H9 (cell line): ENCODE data around the gene MSI2. TPM values are rescaled to one million over a fixed set of nuclear protein-coding genes. Genes with fewer than 3 reads are reported as not detected.

ENCODE experiments used
- DNase-seq: peaks from one replicate; pipeline ENCODE4 v3.0.0-alpha.2; 2017
- H2AFZ ChIP-seq: one replicate; pipeline ENCODE4 v1.6.1; 2013; ENCODE audit warnings: mild to moderate bottlenecking, low read length, control low read depth, moderate library complexity
- H2AK5ac ChIP-seq: 2 replicates; pipeline ENCODE4 v1.6.1; 2013; ENCODE audit warnings: low read length, control low read depth, mixed read lengths; ENCODE audit not compliant: insufficient read length
- H2BK120ac ChIP-seq: one replicate; pipeline ENCODE4 v1.6.1; 2013; ENCODE audit warnings: low read depth, mild to moderate bottlenecking, low read length, control low read depth, inconsistent platforms; ENCODE audit not compliant: poor library complexity, severe bottlenecking
- H2BK12ac ChIP-seq: 2 replicates; pipeline ENCODE4 v1.6.1; 2013; ENCODE audit warnings: low read length, control low read depth, mixed read lengths, low read depth; ENCODE audit not compliant: insufficient read length
- H2BK15ac ChIP-seq: 2 replicates; pipeline ENCODE4 v1.6.1; 2013; ENCODE audit warnings: low read depth, low read length, control low read depth
- H2BK20ac ChIP-seq: one replicate; pipeline ENCODE4 v1.6.1; 2013; ENCODE audit warnings: low read depth, mild to moderate bottlenecking, low read length, control low read depth, inconsistent platforms; ENCODE audit not compliant: poor library complexity, severe bottlenecking
- H2BK5ac ChIP-seq: 2 replicates; pipeline ENCODE4 v1.6.1; 2013; ENCODE audit warnings: low read length, control low read depth, mixed read lengths; ENCODE audit not compliant: insufficient read length
- H3K14ac ChIP-seq: 2 replicates; pipeline ENCODE4 v1.6.1; 2013; ENCODE audit warnings: low read length, control low read depth; ENCODE audit not compliant: insufficient read depth
- H3K18ac ChIP-seq: 2 replicates; pipeline ENCODE4 v1.6.1; 2013; ENCODE audit warnings: low read depth, mild to moderate bottlenecking, mixed read lengths, low read length, control low read depth; ENCODE audit not compliant: insufficient read length
- H3K23ac ChIP-seq: 2 replicates; pipeline ENCODE4 v1.6.1; 2013; ENCODE audit warnings: low read length, control low read depth, mixed read lengths, low read depth; ENCODE audit not compliant: insufficient read length
- H3K23me2 ChIP-seq: 2 replicates; pipeline ENCODE4 v1.6.1; 2013; ENCODE audit warnings: low read depth, mild to moderate bottlenecking, mixed read lengths, low read length, control low read depth; ENCODE audit not compliant: insufficient read length, poor library complexity, severe bottlenecking
- H3K27ac ChIP-seq: 2 replicates; pipeline ENCODE4 v1.5.1; 2013; ENCODE audit warnings: low read length, control low read depth, mixed read lengths, low read depth; ENCODE audit not compliant: insufficient read length
- H3K27me3 ChIP-seq: 2 replicates; pipeline ENCODE4 v1.6.1; 2013; ENCODE audit warnings: low read length, control low read depth, inconsistent platforms; ENCODE audit not compliant: insufficient read depth
- H3K4ac ChIP-seq: 2 replicates; pipeline ENCODE4 v1.6.1; 2013; ENCODE audit warnings: low read depth, mild to moderate bottlenecking, control low read depth, inconsistent platforms, low read length, moderate library complexity
- H3K4me1 ChIP-seq: 2 replicates; pipeline ENCODE4 v1.6.1; 2013; ENCODE audit warnings: low read length, control low read depth, inconsistent platforms; ENCODE audit not compliant: insufficient read depth
- H3K4me2 ChIP-seq: 2 replicates; pipeline ENCODE4 v1.6.1; 2013; ENCODE audit warnings: low read length, control low read depth, mixed read lengths; ENCODE audit not compliant: insufficient read length, insufficient read depth
- H3K56ac ChIP-seq: 2 replicates; pipeline ENCODE4 v1.6.1; 2013; ENCODE audit warnings: low read depth, mild to moderate bottlenecking, mixed read lengths, low read length, control low read depth; ENCODE audit not compliant: insufficient read length
- H3K79me1 ChIP-seq: 2 replicates; pipeline ENCODE4 v1.6.1; 2013; ENCODE audit warnings: low read depth, mild to moderate bottlenecking, moderate library complexity, low read length, control low read depth, inconsistent platforms; ENCODE audit not compliant: insufficient read depth, poor library complexity, severe bottlenecking
- H3K79me2 ChIP-seq: 2 replicates; pipeline ENCODE4 v1.6.1; 2013; ENCODE audit warnings: low read length, control low read depth, inconsistent platforms; ENCODE audit not compliant: insufficient read depth
- H3K9ac ChIP-seq: 2 replicates; pipeline ENCODE4 v1.6.1; 2013; ENCODE audit warnings: low read length, control low read depth, mixed read lengths; ENCODE audit not compliant: insufficient read length; ENCODE audit errors: extremely low read depth
- H3K9me3 ChIP-seq: one replicate; pipeline ENCODE4 v1.6.1; 2013; ENCODE audit warnings: low read depth, low read length, inconsistent platforms; ENCODE audit not compliant: control insufficient read depth
- H3T11ph ChIP-seq: one replicate; pipeline ENCODE4 v1.6.1; 2013; ENCODE audit warnings: mild to moderate bottlenecking, low read length, control low read depth, inconsistent platforms
- H4K20me1 ChIP-seq: one replicate; pipeline ENCODE4 v1.6.1; 2013; ENCODE audit not compliant: control insufficient read depth, insufficient read length, insufficient read depth
- H4K5ac ChIP-seq: 2 replicates; pipeline ENCODE4 v1.6.1; 2013; ENCODE audit warnings: low read depth, mild to moderate bottlenecking, mixed read lengths, low read length, control low read depth; ENCODE audit not compliant: insufficient read length
- H4K8ac ChIP-seq: replicated peaks from 2 replicates; pipeline ENCODE4 v1.6.1; 2013; ENCODE audit warnings: low read length, control low read depth, mixed read lengths, low read depth; ENCODE audit not compliant: insufficient read length
- H4K91ac ChIP-seq: 2 replicates; pipeline ENCODE4 v1.6.1; 2013; ENCODE audit warnings: low read depth, mild to moderate bottlenecking, moderate library complexity, mixed read lengths, low read length, control low read depth; ENCODE audit not compliant: insufficient read length
- H3K27ac Mint-ChIP-seq, 3 experiments: 2 replicates in 2 of 3; 3 replicates in 1 of 3; pipeline ENCODE4 v1.8.0; 2020 to 2021; ENCODE audit warnings: mixed read lengths in 3 of 3, mild to moderate bottlenecking in 1 of 3, moderate library complexity in 1 of 3
- H3K27me3 Mint-ChIP-seq: 2 replicates; pipeline ENCODE4 v1.8.0; 2021; ENCODE audit warnings: low read depth, mild to moderate bottlenecking, moderate library complexity, mixed read lengths
- H3K36me3 Mint-ChIP-seq, 3 experiments: 2 replicates in 2 of 3; 3 replicates in 1 of 3; pipeline ENCODE4 v1.8.0; 2020 to 2021; ENCODE audit warnings: low read depth in 3 of 3, mixed read lengths in 3 of 3; ENCODE audit not compliant: insufficient read depth in 1 of 3
- H3K4me1 Mint-ChIP-seq, 2 experiments: 2 replicates each; pipeline ENCODE4 v1.8.0; 2020; ENCODE audit warnings: mixed read lengths in 2 of 2
- H3K4me3 Mint-ChIP-seq, 2 experiments: 2 replicates in 1 of 2; 3 replicates in 1 of 2; pipeline ENCODE4 v1.8.0; 2020 to 2021; ENCODE audit warnings: mild to moderate bottlenecking in 2 of 2, mixed read lengths in 2 of 2, moderate library complexity in 1 of 2
- H3K9me3 Mint-ChIP-seq, 2 experiments: 2 replicates in 1 of 2; 3 replicates in 1 of 2; pipeline ENCODE4 v1.8.0; 2020; ENCODE audit warnings: mild to moderate bottlenecking in 2 of 2, mixed read lengths in 2 of 2, moderate library complexity in 1 of 2
- WGBS: extraction: QIAGEN DNeasy Blood & Tissue Kit; methylation state at CpG from one replicate; pipeline ENCODE4 v1.1.7; 2013; ENCODE audit warnings: missing lambda C conversion rate, low lambda C conversion rate, mixed read lengths; ENCODE audit not compliant: insufficient read length; ENCODE audit errors: extremely low coverage; 5-methylcytosine and 5-hydroxymethylcytosine counted together
- total RNA-seq: library from RNA; stranded (reverse); gene quantifications from 2 replicates; pipeline ENCODE4 v1.2.1, GENCODE V29; 2021
- TF ChIP-seq, protein P1 (sequence below): fragments of 200-600 bp; sonication (generic); conservative IDR thresholded peaks from 3 replicates; pipeline ENCODE4 v1.8.0; 2021; ENCODE audit warnings: antibody characterized with exemption, mild to moderate bottlenecking

The MSI2 gene
- total RNA-seq, 1 experiment from 2014 or later: 98.5 TPM

DNA sequence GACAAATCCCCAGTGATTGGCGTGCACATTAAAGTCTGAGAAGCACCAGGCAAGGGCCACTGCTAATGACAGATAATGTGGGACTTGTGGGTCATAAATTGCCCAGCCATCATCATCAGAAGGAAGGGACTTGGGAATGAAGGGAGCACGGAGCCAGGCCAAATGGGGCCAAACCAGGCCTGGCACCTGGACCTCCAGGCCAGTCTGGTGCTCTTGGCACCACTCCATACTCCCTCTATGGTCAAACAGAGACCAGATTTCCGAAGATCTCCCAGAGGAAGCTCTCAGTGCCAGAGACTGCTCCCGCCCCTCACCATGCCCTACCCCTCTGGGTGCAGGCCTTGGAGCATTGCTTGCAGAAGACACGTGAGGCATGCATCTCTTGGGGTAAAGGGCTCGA, 346.6 kb downstream of the MSI2 start:
- DNase-seq: no peak
- Histone ChIP-seq H4K8ac (no peak overlapping the region), H3K23me2 (no peaks in the 10 kb centered on the region), H2AK5ac (no peak overlapping the region), H3K27me3 (no peaks in the 10 kb centered on the region), H3K79me1 (no peaks in the 10 kb centered on the region), H3K9ac (no peak overlapping the region), H2BK15ac (no peak overlapping the region), H3K4ac (no peak overlapping the region), H2BK120ac (no peak overlapping the region), H2AFZ (no peak overlapping the region), H3K23ac (no peak overlapping the region), H4K5ac (no peak overlapping the region), H2BK5ac (no peak overlapping the region), H4K91ac (no peak overlapping the region), H3K4me1 (no peaks in the 10 kb centered on the region; the same call in 1 of the 2 replicates), H3K9me3 (no peaks in the 10 kb centered on the region), H2BK12ac (no peak overlapping the region), H3T11ph (no peak overlapping the region), H3K4me2 (no peak overlapping the region), H3K14ac (no peak overlapping the region), H3K18ac (no peak overlapping the region), H2BK20ac (no peak overlapping the region), H4K20me1 (no peaks in the 10 kb centered on the region), H3K56ac (no peak overlapping the region), H3K79me2 (no peaks in the 10 kb centered on the region), H3K27ac (no peak overlapping the region)
- no CpG with 5 or more reads among the region's 6 CpGs for WGBS
- Mint-ChIP-seq H3K27ac (no peak overlapping the region), H3K4me1 (peaks cover 47% of the 10 kb centered on the region in 2 experiments), H3K27me3 (no peaks in the 10 kb centered on the region; the same call in 1 of the 2 replicates), H3K36me3 (peaks cover 0 to 5% (median 3%) of the 10 kb centered on the region in 3 experiments; a peak in 3 of 7 replicates), H3K9me3 (no peaks in the 10 kb centered on the region), H3K4me3 (no peak overlapping the region)
- TF ChIP-seq, protein P1, sequence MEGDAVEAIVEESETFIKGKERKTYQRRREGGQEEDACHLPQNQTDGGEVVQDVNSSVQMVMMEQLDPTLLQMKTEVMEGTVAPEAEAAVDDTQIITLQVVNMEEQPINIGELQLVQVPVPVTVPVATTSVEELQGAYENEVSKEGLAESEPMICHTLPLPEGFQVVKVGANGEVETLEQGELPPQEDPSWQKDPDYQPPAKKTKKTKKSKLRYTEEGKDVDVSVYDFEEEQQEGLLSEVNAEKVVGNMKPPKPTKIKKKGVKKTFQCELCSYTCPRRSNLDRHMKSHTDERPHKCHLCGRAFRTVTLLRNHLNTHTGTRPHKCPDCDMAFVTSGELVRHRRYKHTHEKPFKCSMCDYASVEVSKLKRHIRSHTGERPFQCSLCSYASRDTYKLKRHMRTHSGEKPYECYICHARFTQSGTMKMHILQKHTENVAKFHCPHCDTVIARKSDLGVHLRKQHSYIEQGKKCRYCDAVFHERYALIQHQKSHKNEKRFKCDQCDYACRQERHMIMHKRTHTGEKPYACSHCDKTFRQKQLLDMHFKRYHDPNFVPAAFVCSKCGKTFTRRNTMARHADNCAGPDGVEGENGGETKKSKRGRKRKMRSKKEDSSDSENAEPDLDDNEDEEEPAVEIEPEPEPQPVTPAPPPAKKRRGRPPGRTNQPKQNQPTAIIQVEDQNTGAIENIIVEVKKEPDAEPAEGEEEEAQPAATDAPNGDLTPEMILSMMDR: no peak
